GM12864 (cell line): ENCODE measurements around the gene VENTX.

Experiments used
- DNase-seq: peaks from one replicate; pipeline ENCODE4 v3.0.0-alpha.2; 2011; ENCODE audit warnings: low read depth
- H3K4me3 ChIP-seq: 2 replicates; pipeline ENCODE4 v1.5.1; 2011; ENCODE audit warnings: mild to moderate bottlenecking, low read depth, low read length, control low read depth
- TF ChIP-seq, protein P1 (sequence below): IDR thresholded peaks from 2 replicates; pipeline ENCODE4 v1.5.1; 2011; ENCODE audit warnings: low read depth, mild to moderate bottlenecking, moderate library complexity, low read length, control low read depth, inconsistent platforms; ENCODE audit errors: missing control alignments

The VENTX gene

DNA sequence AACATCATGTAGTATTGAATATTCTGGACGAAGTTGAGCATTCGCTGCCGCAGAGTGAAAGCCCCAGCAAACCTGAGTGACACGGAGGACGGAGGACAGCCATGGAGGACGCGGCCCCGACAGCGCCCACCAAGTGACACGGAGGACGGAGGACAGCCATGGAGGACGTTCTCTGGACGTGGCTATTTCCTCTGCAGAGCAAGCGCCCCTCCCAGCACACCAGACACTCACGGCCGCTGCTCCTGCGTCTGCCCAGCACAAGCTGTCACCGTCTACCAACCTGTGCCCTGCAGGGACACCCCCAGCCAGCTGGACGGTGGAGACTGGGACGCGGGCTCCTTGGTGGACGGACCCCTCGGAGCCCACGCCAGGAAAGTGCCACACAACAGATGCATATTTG, 46.3 kb downstream of the VENTX start:
- TF ChIP-seq, protein P1, sequence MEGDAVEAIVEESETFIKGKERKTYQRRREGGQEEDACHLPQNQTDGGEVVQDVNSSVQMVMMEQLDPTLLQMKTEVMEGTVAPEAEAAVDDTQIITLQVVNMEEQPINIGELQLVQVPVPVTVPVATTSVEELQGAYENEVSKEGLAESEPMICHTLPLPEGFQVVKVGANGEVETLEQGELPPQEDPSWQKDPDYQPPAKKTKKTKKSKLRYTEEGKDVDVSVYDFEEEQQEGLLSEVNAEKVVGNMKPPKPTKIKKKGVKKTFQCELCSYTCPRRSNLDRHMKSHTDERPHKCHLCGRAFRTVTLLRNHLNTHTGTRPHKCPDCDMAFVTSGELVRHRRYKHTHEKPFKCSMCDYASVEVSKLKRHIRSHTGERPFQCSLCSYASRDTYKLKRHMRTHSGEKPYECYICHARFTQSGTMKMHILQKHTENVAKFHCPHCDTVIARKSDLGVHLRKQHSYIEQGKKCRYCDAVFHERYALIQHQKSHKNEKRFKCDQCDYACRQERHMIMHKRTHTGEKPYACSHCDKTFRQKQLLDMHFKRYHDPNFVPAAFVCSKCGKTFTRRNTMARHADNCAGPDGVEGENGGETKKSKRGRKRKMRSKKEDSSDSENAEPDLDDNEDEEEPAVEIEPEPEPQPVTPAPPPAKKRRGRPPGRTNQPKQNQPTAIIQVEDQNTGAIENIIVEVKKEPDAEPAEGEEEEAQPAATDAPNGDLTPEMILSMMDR, result no peak
- H3K4me3 ChIP-seq, result no peak overlapping the region
- DNase-seq, result no peak

DNA sequence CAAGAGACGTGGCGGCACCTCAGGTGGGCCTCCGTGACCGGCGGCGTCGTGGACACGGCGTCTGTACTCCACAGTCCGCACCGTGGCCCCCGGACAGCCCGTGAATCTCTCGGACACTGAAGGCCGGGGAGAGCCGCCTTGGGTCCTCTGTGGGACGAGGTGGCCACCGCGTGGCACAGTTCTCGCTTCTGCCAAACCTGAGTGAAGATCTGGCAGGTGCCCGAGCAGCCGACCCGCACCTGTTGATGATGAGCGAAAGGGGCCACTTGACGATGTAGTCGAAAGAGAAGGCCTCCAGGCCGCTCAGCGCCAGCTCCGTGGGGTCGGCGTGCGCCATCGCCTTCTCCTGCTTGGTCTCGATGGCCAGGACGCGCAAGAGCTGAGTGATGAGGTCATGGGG, 47.6 kb downstream of the VENTX start:
- no peak overlapping the region for H3K4me3 ChIP-seq
- TF ChIP-seq, protein P1, result no peak
- no peak for DNase-seq

DNA sequence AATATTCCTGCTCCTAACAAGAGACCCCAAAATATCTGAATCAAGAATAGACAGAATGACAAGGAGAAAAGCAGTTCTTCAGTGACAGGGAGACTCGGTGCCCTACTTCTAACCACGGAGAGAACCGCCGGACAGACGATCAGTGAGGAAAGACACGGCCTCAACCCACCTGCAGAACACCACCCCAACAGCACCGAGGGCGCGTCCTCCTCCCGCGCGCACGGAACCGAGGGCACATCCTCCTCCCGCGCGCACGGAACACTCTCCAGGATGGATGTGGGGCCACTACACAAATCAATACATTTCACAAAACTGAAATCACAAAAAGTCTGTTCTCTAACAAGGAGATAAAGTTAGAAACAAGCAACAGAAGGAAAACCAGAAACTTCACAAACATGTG, 48.7 kb downstream of the VENTX start:
- H3K4me3 ChIP-seq, result no peak overlapping the region
- DNase-seq, result no peak
- TF ChIP-seq, protein P1, result no peak

DNA sequence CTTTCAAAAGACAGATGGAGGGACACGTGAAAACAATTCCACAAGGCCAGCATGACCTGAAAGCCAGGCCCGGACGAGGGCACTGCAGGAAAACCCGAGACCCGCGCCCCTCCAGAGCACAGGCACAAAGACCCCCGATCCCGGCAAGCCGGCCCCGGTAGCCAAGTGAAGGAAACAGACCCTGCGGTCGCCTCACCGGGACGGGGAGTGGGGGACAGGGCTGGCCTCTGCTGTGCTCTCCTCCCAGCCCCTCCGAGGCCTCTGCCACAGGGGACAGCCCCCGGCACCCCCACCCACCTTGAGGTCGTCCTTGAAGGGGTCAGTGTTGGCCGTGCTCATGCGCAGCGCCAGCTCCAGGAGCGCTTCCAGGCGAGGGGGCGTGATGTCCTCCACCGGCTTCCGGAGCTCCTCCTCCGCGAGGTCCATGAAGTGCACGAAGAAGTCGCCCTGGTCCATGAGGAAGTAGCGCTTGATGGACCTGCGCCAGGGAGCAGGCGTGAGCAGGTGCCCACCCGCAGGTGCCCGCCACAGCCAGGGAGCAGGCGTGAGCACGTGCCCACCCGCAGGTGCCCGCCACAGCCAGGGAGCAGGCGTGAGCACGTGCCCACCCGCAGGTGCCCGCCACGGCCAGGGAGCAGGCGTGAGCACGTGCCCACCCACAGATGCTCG, 50.3 kb downstream of the VENTX start:
- DNase-seq, result no peak
- TF ChIP-seq, protein P1, result no peak
- no peak overlapping the region for H3K4me3 ChIP-seq

DNA sequence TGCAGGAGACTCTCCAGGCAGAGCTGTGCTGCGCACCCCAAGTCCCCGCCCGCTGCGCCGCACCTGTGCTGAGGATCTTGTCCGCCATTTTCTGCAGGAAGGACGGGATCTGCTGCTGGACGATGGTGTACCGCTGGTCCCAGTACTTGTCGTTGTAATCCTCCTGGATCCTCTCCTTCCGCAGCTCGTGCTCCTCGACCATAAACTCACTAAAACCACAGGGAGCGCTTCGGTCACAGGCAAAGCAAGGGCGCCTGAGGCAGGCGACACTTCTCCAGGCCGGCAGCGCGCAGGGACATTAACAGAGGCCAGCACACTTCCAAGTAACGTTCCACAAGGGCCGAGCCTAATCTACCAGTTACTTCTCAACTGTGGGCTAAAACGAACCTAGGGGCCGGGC, 52.1 kb downstream of the VENTX start:
- TF ChIP-seq, protein P1, result no peak
- no peak for DNase-seq
- no peak overlapping the region for H3K4me3 ChIP-seq
